ENCODE results near the gene CRADD. TPM values are rescaled to one million over a fixed set of nuclear protein-coding genes. Genes with fewer than 3 reads are reported as not detected.

Gene CRADD
- total RNA-seq, 1 donor from 2014 or later: 19.1 TPM

GRCh38 chr12:93892423-93893268, 215.5 kb downstream of the CRADD start:
- Histone ChIP-seq H3K27me3 (ENCODE audit: control insufficient read depth, insufficient read depth, low read length) (no peaks in the 10 kb centered on the region), H3K4me3 (ENCODE audit: low read depth, low read length) (no peak overlapping the region), H3K36me3 (ENCODE audit: control insufficient read depth, insufficient read depth, low read length) (no peaks in the 10 kb centered on the region)
- TF ChIP-seq CTCF (IDR thresholded peaks at IDR 0.05; ENCODE audit: insufficient read depth, low read length, poor library complexity, severe bottlenecking): no peak
- DNase-seq (ENCODE audit: low read depth): no peak

GRCh38 chr12:93894391-93895088, 217.4 kb downstream of the CRADD start:
- no peak overlapping the region for H3K4me3 ChIP-seq (ENCODE audit: low read depth, low read length)
- no peak for TF ChIP-seq CTCF (IDR thresholded peaks at IDR 0.05; ENCODE audit: insufficient read depth, low read length, poor library complexity, severe bottlenecking)
- H3K36me3 ChIP-seq (ENCODE audit: control insufficient read depth, insufficient read depth, low read length): no peaks in the 10 kb centered on the region
- DNase-seq (ENCODE audit: low read depth): no peak
- no peaks in the 10 kb centered on the region for H3K27me3 ChIP-seq (ENCODE audit: control insufficient read depth, insufficient read depth, low read length)

GRCh38 chr12:93895089-93895445, 217.9 kb downstream of the CRADD start:
- no peak for DNase-seq (ENCODE audit: low read depth)
- H3K36me3 ChIP-seq (ENCODE audit: control insufficient read depth, insufficient read depth, low read length): no peaks in the 10 kb centered on the region
- H3K4me3 ChIP-seq (ENCODE audit: low read depth, low read length): no peak overlapping the region
- no peaks in the 10 kb centered on the region for H3K27me3 ChIP-seq (ENCODE audit: control insufficient read depth, insufficient read depth, low read length)
- TF ChIP-seq CTCF (IDR thresholded peaks at IDR 0.05; ENCODE audit: insufficient read depth, low read length, poor library complexity, severe bottlenecking): no peak

- no peak for DNase-seq (ENCODE audit: low read depth)
- H3K36me3 ChIP-seq (ENCODE audit: control insufficient read depth, insufficient read depth, low read length): no peaks in the 10 kb centered on the region
- no peak for TF ChIP-seq CTCF (IDR thresholded peaks at IDR 0.05; ENCODE audit: insufficient read depth, low read length, poor library complexity, severe bottlenecking)
- H3K27me3 ChIP-seq (ENCODE audit: control insufficient read depth, insufficient read depth, low read length): no peaks in the 10 kb centered on the region
- no peak overlapping the region for H3K4me3 ChIP-seq (ENCODE audit: low read depth, low read length)
Measured at GRCh38 chr12:93896427-93896826, 219.3 kb downstream of the CRADD start.

- H3K27me3 ChIP-seq (ENCODE audit: control insufficient read depth, insufficient read depth, low read length): no peaks in the 10 kb centered on the region
- no peak overlapping the region for H3K4me3 ChIP-seq (ENCODE audit: low read depth, low read length)
- H3K36me3 ChIP-seq (ENCODE audit: control insufficient read depth, insufficient read depth, low read length): no peaks in the 10 kb centered on the region
- DNase-seq (ENCODE audit: low read depth): no peak
- TF ChIP-seq CTCF (IDR thresholded peaks at IDR 0.05; ENCODE audit: insufficient read depth, low read length, poor library complexity, severe bottlenecking): no peak
Measured at GRCh38 chr12:93896952-93897351, 219.8 kb downstream of the CRADD start.

All from kidney epithelial cell (primary cell).